DLD1 (cell line): ENCODE results near the gene SH2D3A.
"Not testable (repeated sequence)": the region's sequence is repeated elsewhere in the genome, so short reads cannot be mapped to it uniquely, and the experiment has no call there.

ENCODE experiments used
- in situ Hi-C: cut with HindIII; loops from 2 replicates; pipeline ENCODE4 v1.10.0; 2017; ENCODE audit warnings: low sequenced_read_pairs

SH2D3A gene

GRCh38 chr19:6710273-6711077 is 56.8 kb downstream of the SH2D3A start:
- in situ Hi-C loops, result no loop called here

- in situ Hi-C loops, result no loop called here
Observed at GRCh38 chr19:6709549-6709948, 57.7 kb downstream of the SH2D3A start.

- in situ Hi-C loops, result not testable (repeated sequence)
Observed at GRCh38 chr19:6708913-6709312, 58.3 kb downstream of the SH2D3A start.

- in situ Hi-C loops, result no loop called here
Observed at GRCh38 chr19:6708346-6708745, 58.9 kb downstream of the SH2D3A start.

- in situ Hi-C loops, result no loop called here
Observed at GRCh38 chr19:6707658-6708018, 59.6 kb downstream of the SH2D3A start.

- in situ Hi-C loops, result no loop called here
Observed at GRCh38 chr19:6707011-6707657, 60.1 kb downstream of the SH2D3A start.

- in situ Hi-C loops, result no loop called here
Observed at GRCh38 chr19:6706633-6706958, 60.6 kb downstream of the SH2D3A start.

GRCh38 chr19:6705931-6706632 is 61.2 kb downstream of the SH2D3A start:
- in situ Hi-C loops, result no loop called here
